ENCODE data around the gene PRKAR1B.

- no peak for TF ChIP-seq CTCF (IDR thresholded peaks at IDR 0.05; ENCODE audit: low read length)
- no peak for TF ChIP-seq EZH2 (IDR thresholded peaks at IDR 0.05; ENCODE audit: borderline replicate concordance, low read length)
Measured at GRCh38 chr7:644381-645305, 82.4 kb downstream of the PRKAR1B start.

Data from OCI-LY1 (cell line).